Suppressor macrophage (primary cell): ENCODE measurements around the gene AMELX.

Experiments
- DNase-seq, 4 experiments: peaks; one replicate each; pipeline ENCODE4 v3.0.0-alpha.2; 2020 to 2022
- total RNA-seq, 17 experiments: gene quantifications; one replicate each; lab custom pipeline; 2026; ENCODE audit warnings: mixed read lengths in 6 of 17, inconsistent platforms in 3 of 17; lab: John Stamatoyannopoulos, UW

Gene AMELX
- total RNA-seq: 0 to 0.11 (median 0) reads per million in 17 experiments

DNA sequence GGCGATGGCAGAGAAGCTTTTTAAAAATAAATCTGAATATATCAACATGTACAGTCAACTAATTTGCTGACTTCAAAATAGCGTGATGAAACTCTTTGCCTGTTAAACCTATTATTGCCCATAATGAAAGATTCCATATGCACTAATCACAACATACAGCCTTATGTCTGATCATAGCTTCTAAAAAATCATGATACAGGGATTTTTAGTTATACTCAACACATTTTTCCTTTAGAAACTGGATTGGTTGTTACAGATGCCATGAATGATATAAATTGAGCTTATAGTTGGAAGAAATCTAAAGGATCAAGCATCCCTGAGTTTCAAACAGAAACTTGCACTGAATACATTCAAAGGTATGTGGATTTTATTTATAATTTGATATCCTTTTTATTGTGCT, at the start of gene AMELX:
Gene AMELX (plus strand): TSS at position 301 of the 400 bp plus-strand sequence. CDS start 1,376 bp downstream, outside the sequence.
- DNase-seq: no peak

DNA sequence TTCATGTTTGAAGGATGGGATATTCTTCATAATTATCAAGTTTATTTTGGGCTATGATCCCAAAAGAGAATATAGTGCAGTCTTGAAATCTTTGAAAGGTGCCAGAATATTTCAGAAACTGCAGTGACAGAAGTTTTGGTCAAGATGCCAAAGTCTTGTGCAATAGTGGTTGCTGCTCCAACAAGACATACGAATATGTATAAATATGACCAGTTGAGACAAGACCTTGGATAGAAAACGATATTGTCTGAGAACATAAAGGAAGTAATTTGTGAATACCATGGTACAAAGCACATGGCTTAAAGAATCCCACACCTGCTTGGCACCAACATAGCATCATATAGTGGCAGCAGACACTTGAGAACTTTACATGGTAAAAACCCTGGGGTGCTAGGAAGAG, 48.6 kb upstream of the AMELX start:
- DNase-seq: no peak

DNA sequence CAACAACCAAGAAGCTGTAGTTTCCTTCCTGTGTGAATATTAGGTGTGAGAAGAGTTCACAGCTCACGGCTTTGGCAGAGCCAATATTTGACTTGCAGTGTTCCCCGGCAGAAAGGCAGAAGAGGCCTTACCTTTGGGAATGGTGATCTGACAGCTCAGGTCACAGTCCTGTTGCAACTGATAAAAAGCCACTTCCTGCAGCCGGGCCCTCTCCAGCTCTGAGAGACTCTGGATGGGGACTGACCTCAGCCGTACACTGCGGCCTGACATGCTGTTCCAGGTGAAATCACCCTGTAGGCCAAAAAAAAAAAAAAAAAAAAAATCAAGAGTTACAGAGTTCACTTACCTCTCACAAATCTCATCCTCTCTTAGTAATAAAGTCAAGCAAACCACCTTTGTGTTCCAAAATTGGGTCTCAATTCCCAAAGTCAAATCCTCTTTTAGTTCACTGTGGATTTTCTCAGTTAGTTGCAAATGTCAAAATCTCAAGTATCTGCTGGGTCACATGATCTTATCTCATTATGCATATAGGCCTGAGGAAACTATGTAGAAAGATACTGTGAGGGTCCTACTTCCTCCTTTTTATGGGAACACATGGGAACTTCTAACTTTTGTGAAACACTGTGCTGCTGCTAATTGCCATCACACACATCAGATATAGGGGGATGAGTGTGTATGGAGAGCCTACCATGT, 38.6 kb upstream of the AMELX start:
- peak in 2 of 4 experiments; percentile 12 for DNase-seq

DNA sequence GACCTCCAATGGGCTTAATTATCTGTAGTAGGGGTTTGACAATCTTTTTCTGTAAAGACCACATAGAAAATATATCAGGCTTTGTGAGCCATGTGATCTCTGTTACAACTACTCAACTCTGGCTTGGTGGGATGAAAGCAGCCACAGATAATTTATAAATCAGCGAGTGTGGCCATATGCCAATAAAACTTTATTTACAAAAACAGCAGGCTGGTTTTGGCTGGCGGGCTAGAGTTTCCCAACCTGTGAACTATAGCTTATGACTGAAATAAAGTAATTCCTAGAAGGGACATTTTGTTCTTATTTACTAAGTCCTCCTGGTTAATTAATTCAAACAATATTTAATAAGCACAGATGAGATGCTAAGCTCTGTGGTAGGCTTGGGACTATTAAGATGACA, 35.9 kb upstream of the AMELX start:
- no peak for DNase-seq

DNA sequence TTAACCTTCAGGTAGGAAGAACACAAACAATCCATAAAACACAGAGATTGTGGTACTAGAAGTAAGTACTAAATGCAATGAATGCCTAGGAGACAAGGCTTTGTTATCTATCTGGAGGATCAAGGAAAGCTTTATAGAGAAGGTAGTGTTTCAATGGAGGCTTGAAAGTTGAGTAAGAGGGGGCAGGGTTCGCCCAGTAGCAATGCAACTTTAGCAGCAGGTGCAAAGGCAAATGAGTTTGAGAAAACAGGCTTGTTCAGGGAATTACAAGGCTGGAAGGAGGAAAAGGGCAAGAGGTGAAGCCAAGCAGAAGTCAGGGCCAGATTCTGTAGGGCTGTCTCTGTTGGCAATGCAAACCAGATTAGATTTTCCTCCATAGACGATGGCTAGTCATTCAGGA, 35.5 kb upstream of the AMELX start:
- no peak for DNase-seq

DNA sequence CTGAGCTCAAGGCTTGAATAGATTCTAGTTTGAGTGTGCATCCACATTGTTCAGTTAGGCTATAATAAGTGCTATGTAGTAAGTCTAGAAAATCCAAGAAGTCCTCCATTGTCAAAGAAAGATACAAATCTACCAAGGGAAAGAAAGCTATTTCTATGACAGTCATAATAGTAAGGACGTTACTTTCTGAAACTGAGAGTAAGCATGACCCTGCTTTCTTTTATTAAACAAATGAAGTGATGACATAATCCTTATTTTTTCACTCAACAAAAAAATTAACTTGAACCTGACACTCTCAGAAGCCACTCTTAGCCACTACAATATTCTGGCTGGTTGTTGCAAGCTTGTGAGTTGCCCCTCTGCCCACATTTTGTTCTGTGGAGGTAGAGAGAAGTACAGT, 33.8 kb upstream of the AMELX start:
- no peak for DNase-seq

DNA sequence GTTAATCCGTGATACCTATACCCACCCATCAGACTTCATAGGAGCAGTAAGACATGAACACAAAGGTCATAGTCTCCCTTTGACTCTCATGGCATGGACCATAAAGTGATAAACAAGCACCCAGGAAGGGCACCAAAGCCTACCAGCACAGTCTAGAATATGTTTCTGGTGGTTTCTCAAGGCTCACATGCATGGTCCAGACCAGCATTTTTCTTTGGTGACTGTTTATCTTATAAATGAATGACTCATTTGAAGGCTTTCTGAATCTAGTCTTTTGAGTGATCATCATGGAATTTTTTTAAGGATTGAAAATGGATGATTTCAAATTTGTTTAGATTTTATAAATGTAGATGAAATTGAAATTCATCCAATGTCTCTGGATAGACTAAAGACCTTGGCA, 32.0 kb upstream of the AMELX start:
- no peak for DNase-seq

DNA sequence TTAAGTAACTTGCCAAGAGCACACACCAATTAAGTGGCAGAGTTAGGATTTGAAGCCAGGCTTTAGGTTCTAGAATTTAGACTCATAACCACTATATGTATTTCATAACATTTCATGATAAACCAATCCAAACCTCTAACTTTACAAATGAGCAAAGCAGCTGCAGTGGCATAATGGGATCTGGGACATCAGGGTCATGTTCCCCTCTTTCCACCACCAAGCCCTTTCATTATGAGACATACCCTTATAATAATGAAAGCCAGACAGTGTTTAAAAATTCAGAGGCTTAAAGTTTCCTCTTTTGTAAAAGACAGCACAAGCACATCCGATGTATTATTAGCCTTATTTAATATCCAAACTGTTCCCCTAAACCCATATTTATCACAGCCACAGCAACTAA, 28.3 kb upstream of the AMELX start:
- DNase-seq: no peak

DNA sequence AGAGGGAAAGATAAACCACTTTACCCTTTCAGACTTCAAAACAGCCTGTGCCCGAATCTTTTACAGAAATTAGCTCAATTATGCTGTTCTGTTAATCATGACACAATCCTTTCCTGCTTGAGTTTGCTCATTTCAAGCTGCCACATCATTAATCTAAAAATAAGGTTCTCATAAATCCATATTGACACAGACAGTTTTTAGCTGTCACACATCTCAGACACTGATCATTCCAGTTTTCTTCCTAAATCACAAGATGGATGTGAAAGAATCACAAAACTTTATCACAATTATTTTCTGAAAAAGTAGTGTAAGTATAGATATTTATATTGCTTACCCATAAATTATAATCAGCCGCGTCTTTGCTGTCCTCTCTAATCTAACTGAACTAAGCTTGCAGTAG, 27.9 kb upstream of the AMELX start:
- peak in 2 of 4 experiments; percentile 2 to 8 for DNase-seq

DNA sequence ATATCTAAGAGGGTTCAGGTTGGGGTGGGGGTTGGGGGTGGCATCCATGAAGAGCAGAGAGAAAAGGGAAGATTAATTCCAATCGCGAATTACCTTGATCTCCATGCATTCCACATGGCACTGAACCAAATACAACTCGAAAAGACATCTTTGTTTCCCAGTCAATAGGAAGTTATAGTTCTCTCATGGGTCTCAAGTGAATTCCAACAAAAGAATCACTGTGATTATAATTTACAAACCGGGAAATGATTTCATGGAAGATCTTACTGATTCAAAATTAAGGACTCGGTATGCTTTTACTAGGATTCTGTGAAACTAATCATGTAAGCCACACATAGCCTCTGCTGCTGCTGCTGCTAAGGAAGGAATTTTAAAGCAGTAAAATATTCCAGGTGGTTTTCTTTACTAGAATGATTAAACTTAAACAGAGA, 26.6 kb upstream of the AMELX start:
- no peak for DNase-seq

DNA sequence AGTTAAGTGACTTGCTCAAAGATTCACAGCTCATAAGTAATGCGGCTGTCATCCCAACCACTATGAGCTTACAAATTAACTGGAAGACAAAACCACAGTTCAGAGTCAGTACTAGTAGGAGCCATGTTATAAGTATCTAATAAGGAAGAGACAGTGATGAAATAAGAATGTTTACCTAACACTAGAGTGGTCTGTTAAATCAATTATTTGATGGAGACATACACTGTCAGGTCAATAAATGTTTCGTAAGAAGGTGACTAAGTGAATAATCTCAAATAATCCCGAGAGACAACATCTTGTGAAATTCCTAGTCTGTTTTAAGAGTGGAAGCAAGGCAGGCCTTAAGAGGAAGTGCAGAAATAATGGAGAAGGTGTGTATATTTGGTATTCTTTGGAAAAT, 25.8 kb upstream of the AMELX start:
- DNase-seq: no peak

DNA sequence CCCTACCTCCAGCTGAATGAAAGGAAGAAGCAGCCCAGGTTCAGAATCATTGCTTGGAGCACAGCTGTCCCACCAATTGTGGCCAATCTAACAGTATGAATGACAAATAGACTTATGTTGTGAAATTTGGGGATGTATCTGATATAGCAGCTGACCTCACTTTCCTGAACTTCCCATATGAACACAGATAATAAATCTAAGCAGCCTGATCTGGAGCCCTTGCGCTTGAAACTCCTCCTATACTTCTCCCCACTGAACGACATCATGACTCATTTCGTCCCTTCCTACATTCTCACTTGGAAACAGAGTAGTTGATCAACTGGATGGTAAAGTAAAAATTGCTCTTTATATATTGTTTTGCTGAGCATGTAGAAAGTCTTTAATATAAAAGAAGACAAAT, 24.2 kb upstream of the AMELX start:
- DNase-seq: peak; percentile 4 to 63 (median 27)

DNA sequence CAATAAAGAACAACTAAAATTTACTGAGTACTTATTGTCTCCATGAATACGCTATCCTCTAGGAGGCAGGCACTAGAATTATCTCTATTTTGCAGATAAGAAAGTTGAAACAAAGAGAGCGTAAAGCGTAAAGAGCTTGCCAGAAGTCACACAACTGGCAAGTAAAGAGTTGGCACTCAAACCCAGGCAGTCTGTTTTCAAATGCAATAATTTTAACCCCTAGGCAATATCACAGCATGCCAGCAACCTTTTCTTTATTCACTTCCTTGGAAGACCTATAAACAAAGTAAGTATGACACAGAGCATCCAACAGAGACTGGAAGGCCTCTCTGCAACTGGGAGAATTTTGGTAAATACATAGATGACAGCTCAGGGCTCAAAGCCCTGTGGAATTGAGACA, 23.2 kb upstream of the AMELX start:
- no peak for DNase-seq

DNA sequence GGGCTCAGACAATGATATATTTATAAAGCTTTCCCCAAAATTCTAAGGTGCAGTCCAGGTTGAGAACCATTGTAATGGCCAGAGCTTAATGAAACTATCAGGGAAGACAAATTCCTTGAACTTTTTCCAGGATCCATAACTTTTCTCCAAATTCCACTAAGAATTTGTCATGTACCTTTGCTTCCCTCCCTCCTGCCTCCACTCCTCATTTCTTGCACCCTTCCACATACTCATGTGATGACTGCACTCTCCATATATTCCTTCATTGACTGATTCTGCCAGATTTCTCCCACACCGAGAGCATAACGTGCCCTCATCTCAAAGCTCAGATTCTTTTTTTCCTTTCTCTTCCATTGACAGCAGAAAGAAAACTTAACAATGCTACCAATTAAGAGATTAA, 20.9 kb upstream of the AMELX start:
- DNase-seq: no peak

DNA sequence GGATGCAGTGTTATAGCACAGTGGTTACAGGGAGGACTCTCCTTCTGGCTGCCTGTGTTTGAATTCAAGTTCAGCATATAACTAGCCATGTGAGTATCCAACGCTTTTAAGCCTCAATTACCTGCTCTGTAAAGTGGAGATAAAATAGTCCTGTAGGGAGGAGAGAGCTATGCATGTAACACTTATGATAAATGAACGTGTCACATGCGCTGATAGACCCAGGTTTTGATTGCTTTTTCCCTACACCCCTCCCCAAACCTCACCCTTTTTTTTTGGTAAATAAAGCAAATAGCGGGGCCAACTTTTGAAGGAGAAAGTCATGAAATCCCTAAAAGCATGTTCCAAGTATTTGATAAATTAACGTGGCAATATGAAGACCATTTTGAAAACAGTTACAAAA, 20.4 kb upstream of the AMELX start:
- no peak for DNase-seq

DNA sequence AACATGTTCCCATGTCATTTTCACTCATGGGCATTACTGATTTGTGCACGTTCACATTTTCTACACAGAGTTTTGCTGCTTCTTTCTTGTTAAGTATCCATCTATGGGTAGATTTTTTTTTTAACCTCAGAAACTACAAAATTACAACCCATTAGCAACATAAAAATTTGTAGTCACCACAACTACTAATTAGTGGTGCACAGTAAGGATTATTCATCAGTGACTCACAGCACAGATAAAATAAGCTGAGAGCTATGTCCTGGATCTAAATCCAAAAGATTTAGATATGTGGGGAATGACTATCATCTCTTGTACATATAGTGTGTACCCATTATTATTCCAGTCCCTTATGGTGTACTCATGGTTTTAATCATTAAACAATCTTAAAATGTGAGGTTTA, 19.7 kb upstream of the AMELX start:
- no peak for DNase-seq

DNA sequence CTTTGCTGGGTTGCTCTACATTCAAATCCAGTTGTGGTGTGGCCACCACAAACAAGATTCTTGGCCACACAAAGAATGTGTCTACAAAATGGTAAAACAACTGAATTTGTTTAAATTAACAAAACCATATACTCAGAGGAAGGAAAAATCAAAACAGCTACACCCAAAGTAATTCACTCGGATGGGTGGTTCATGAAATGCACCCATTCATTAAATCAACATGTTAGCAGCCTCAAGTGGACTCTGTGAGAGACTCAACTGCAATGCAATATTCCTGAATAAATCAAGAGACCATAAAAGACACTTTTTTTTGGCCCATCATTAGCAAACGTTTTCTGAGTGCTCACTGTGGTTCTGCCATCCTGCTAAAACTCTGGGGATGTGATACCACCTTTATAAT, 11.2 kb upstream of the AMELX start:
- DNase-seq: no peak

DNA sequence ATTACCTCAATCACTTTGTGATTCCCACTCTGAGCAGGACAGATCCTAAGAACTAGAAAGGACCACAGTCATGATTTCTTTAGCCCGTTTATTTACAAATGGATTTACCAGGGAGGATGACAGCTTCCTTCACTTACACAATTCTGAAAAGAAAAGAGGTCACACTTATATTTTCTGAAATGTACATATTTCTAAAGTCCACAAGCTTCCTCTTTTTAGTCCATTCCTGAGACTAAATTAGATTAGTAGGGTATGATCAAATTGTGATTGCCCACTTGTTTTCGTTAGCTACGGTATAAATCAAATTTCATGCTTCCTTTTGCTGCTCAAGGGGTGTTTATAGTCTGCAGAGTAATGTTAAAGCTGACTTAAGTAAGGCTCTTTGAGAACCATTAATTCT, 7.6 kb upstream of the AMELX start:
- DNase-seq: peak; percentile 2 to 66 (median 22)

DNA sequence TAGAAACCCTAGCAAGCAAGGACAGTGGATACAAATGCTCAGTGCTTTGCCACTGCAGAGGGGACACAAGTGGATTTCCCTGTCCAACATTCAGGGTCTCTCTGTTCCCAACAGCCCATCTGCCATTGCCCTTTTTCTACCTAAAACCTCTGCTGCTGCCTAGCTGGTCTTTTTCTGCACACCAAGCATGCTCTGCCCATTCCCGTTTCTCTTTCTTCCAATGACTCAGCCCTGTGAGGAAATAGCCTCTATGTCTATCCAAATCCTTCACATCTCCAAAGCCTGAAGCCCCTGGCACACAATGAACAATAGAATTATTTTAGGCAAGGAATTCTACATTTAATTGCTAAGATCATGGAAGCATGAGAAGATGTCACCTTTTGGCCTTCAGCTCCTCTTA, 5.7 kb upstream of the AMELX start:
- peak in 1 of 4 experiments; percentile 9 for DNase-seq

DNA sequence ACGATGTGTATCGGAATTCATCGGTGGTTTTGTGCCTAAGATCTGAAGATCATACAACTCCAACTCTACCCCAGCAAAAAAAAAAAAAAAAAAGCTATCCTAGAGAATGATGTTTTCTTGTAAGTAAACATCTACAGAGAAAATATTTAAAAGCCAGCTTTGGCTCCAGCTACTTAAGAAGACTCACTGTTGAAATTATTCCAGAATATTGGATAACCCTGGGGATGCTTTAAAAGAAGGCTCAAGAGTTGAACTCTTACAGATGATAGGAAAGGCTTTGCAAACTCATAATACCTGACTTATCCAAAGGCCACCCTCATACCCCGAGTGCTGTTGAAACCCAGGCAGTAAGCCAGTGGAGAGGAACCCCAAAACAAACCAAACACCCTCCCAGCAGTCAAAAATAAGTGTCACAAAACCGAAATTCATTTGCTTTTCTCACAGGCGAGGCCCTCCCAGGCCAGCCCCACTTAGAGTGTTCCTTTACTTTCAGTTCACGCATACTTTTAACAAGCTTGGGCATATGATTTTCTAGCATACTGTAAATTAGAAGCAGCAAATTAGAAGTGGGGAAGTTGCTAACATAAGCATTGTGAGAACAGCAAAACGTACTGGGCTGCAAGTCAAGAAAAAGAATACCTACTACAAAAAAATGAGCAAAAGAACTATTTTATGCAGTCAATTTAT, 2.7 kb upstream of the AMELX start:
- no peak for DNase-seq

DNA sequence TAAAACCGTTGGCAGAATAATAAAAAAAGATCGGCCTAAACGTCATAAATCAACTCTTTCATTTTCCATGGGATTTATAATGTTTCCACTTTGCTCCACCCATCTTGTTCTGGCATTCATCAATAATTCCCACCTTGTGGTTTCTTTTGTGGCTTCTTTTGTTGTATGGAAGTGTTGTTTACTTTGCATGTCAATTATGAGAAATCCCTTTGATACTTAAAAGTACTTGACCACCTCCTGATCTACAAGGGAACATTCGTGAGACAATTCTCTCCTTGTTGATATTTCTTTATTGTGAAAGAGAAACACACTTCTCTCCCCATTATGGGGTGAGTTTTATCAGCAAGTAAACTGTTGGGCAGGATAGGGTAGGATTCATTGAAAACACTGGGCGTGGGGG, 2.8 kb downstream of the AMELX start:
- DNase-seq: no peak

DNA sequence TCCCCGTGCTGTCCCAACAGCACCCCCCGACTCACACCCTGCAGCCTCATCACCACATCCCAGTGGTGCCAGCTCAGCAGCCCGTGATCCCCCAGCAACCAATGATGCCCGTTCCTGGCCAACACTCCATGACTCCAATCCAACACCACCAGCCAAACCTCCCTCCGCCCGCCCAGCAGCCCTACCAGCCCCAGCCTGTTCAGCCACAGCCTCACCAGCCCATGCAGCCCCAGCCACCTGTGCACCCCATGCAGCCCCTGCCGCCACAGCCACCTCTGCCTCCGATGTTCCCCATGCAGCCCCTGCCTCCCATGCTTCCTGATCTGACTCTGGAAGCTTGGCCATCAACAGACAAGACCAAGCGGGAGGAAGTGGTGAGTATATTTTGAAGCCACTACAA, 5.4 kb downstream of the AMELX start:
- no peak for DNase-seq

DNA sequence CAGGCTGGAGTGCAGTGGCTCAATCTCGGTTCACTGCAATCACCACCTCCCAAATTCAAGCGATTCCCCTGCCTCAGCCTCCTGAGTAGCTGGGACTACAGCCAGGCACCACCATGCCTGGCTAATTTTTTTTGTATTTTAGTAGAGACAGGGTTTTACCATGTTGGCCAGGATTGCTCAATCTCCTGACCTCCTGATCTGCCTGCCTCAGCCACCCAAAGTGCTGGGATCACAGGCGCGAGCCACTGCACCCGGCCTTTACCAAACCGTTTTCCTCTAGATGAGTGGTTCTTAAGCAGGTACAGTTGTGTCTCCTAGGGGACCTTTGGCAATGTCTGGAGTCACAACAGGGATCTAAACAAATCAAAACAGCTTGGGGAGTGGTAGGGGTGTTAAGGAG, 11.6 kb downstream of the AMELX start:
- no peak for DNase-seq

DNA sequence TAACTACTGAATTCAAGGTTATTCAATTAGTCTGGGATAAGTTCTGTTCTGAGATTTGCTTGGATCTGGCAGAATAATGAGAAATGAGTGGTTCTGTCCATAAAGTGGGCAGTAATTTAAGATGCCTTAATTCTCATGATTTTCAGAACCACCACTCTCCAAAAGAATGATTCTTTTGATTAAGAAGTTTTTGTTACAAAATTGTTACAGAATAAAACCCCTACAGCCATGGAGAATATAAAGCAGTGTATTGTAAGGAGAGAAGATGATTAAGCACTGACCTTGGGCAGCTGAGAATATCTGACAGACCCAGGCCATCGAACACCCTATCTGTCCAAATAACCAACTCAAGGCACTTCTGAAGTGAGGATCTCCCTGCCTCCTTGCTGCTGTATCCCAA, 12.4 kb downstream of the AMELX start:
- DNase-seq: no peak

DNA sequence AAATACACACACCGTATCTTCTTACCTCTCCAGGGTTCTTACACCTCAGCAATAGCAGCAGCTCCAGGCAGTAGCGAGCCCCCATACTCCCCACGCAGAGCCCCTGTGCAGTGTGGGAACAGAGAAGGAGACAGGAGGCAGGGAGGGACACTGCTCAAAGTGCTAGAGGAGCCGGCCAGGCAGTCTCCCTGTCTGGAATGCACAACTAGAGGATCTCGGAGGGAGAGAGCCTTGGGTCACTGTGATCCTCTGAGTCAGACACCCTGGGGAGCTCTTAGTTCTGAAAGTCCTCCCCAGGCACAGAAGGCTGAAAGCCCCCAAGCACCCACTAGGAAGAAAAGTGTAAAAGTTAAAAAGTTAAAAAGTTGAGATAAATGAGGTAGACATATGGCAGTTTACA, 16.0 kb downstream of the AMELX start:
- no peak for DNase-seq
